Liver (tissue), 3 donors: ENCODE measurements around the gene GATC.

Experiments
- JUND ChIP-seq, 2 donors: IDR thresholded peaks; 2 replicates each; pipeline ENCODE4 v1.6.1; 2016; ENCODE audit warnings: antibody characterized with exemption in 2 of 2
- RAD21 ChIP-seq, 2 donors: IDR thresholded peaks; 2 replicates each; pipeline ENCODE4 v1.6.1; 2016; ENCODE audit warnings: antibody characterized with exemption in 2 of 2, mild to moderate bottlenecking in 2 of 2
- RXRA ChIP-seq, 2 donors: IDR thresholded peaks; 2 replicates each; pipeline ENCODE4 v1.6.1; 2017 to 2018; ENCODE audit warnings: antibody characterized with exemption in 2 of 2, mild to moderate bottlenecking in 1 of 2
- TAF1 ChIP-seq: conservative IDR thresholded peaks from 2 replicates; pipeline ENCODE4 v1.6.1; 2016; ENCODE audit warnings: antibody characterized with exemption, mild to moderate bottlenecking
- TF ChIP-seq, protein P1 (sequence below): fragments of 150-350 bp; IDR thresholded peaks from 2 replicates; pipeline ENCODE4 v1.5.1; 2017; ENCODE audit warnings: improper control_type of control experiment, low read depth, low read length; ENCODE audit not compliant: missing input control
- TF ChIP-seq, protein P2 (sequence below): IDR thresholded peaks from 2 replicates; pipeline ENCODE4 v1.6.1; 2016; ENCODE audit warnings: antibody characterized with exemption
- TF ChIP-seq, protein P3 (sequence below): IDR thresholded peaks from 2 replicates; pipeline ENCODE4 v1.6.1; 2016; ENCODE audit warnings: antibody characterized with exemption
- TF ChIP-seq, protein P4 (sequence below): IDR thresholded peaks from 2 replicates; pipeline ENCODE4 v1.6.1; 2016; ENCODE audit warnings: antibody characterized with exemption, mild to moderate bottlenecking
- donor health status: healthy.
- donor health status: healthy.

DNA sequence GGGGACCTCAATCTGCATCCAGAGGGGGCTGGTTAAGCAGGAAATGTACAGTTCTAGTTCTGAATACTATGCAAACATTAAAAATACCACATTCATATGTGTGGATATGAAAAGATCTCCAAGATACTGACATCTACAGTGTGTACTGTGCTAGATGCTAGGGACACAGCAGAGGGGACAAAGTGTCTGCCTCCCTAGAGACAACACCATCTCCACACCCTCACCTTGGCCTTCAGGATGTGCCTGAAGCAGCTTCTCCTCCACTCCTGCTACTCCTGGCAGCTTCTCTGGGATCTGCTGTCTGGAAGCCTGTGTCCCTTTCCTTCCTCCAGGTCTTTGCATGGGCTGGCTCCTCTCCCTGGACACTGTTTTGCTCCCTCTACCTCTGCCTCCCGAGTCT is 34.0 kb downstream of the GATC start:
- TF ChIP-seq, protein P1, sequence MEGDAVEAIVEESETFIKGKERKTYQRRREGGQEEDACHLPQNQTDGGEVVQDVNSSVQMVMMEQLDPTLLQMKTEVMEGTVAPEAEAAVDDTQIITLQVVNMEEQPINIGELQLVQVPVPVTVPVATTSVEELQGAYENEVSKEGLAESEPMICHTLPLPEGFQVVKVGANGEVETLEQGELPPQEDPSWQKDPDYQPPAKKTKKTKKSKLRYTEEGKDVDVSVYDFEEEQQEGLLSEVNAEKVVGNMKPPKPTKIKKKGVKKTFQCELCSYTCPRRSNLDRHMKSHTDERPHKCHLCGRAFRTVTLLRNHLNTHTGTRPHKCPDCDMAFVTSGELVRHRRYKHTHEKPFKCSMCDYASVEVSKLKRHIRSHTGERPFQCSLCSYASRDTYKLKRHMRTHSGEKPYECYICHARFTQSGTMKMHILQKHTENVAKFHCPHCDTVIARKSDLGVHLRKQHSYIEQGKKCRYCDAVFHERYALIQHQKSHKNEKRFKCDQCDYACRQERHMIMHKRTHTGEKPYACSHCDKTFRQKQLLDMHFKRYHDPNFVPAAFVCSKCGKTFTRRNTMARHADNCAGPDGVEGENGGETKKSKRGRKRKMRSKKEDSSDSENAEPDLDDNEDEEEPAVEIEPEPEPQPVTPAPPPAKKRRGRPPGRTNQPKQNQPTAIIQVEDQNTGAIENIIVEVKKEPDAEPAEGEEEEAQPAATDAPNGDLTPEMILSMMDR: no peak
- TF ChIP-seq, protein P2, sequence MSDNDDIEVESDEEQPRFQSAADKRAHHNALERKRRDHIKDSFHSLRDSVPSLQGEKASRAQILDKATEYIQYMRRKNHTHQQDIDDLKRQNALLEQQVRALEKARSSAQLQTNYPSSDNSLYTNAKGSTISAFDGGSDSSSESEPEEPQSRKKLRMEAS: no peak
- TF ChIP-seq, protein P3, sequence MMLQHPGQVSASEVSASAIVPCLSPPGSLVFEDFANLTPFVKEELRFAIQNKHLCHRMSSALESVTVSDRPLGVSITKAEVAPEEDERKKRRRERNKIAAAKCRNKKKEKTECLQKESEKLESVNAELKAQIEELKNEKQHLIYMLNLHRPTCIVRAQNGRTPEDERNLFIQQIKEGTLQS: no peak
- no peak for TF ChIP-seq RAD21 (IDR thresholded peaks at IDR 0.05)
- no peak for TF ChIP-seq JUND (IDR thresholded peaks at IDR 0.05)
- TF ChIP-seq RXRA (IDR thresholded peaks at IDR 0.05): no peak
- no peak for TF ChIP-seq TAF1
- TF ChIP-seq, protein P4, sequence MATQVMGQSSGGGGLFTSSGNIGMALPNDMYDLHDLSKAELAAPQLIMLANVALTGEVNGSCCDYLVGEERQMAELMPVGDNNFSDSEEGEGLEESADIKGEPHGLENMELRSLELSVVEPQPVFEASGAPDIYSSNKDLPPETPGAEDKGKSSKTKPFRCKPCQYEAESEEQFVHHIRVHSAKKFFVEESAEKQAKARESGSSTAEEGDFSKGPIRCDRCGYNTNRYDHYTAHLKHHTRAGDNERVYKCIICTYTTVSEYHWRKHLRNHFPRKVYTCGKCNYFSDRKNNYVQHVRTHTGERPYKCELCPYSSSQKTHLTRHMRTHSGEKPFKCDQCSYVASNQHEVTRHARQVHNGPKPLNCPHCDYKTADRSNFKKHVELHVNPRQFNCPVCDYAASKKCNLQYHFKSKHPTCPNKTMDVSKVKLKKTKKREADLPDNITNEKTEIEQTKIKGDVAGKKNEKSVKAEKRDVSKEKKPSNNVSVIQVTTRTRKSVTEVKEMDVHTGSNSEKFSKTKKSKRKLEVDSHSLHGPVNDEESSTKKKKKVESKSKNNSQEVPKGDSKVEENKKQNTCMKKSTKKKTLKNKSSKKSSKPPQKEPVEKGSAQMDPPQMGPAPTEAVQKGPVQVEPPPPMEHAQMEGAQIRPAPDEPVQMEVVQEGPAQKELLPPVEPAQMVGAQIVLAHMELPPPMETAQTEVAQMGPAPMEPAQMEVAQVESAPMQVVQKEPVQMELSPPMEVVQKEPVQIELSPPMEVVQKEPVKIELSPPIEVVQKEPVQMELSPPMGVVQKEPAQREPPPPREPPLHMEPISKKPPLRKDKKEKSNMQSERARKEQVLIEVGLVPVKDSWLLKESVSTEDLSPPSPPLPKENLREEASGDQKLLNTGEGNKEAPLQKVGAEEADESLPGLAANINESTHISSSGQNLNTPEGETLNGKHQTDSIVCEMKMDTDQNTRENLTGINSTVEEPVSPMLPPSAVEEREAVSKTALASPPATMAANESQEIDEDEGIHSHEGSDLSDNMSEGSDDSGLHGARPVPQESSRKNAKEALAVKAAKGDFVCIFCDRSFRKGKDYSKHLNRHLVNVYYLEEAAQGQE: no peak
